ENCODE data around the gene APBA1. TPM values are rescaled to one million over a fixed set of nuclear protein-coding genes. Genes with fewer than 3 reads are reported as not detected.

APBA1 gene
- total and polyA plus RNA-seq, 2 donors (not counting 1 experiment from before 2014, with no cell fraction given) = 0.01 to 0.05 TPM

DNA sequence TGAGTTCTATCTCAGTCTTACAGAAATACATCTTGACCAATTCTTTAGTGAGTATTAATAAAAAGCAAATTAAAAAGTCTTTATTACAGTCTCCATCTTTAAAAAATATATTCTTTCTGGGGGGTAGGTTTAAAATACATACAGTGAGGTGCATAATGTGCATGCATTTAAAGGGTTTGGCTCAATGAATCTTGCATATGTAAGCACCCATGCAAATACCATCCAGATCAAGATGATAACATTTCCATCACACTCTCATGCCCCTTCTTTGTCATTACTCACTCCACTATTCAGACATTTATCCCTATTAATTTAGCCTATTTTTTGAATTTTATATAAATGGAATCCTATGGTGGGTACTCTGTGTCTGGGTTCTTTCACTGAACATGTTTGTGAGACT, 113.0 kb downstream of the APBA1 start:
- Histone ChIP-seq H3K4me2 (replicated peaks; ENCODE audit: low read depth, low read length, poor library complexity, severe bottlenecking) (no peak overlapping the region), H3K27me3 (replicated peaks in 1 of 4; ENCODE audit: control extremely low read depth in 1 of 4, control insufficient read depth in 3 of 4, insufficient read depth in 4 of 4, low read length in 3 of 4) (peaks cover 0 to 3% (median 0%) of the 10 kb centered on the region in 4 experiments), H3K36me3 (replicated peaks in 1 of 2; ENCODE audit: control extremely low read depth in 1 of 2, control insufficient read depth in 1 of 2, extremely low read depth in 1 of 2, insufficient read depth in 2 of 2, low read length in 1 of 2) (no peaks in the 10 kb centered on the region), H3K79me2 (ENCODE audit: control insufficient read depth, insufficient read depth, low read length) (no peaks in the 10 kb centered on the region), H3K27ac (ENCODE audit: low read length in 2 of 2) (no peak overlapping the region), H3K4me3 (ENCODE audit: control extremely low read depth in 1 of 5, extremely low read depth in 1 of 5, insufficient read depth in 1 of 5, low read depth in 2 of 5, low read length in 4 of 5) (no peak overlapping the region), H3K9me3 (ENCODE audit: control extremely low read depth in 1 of 3, control insufficient read depth in 2 of 3, insufficient read depth in 1 of 3, low read length in 2 of 3) (no peaks in the 10 kb centered on the region), H3K4me1 (ENCODE audit: control insufficient read depth in 2 of 2, insufficient read depth in 2 of 2, low read length in 2 of 2) (no peaks in the 10 kb centered on the region), H4K20me1 (ENCODE audit: control insufficient read depth, insufficient read depth, low read length, poor library complexity, severe bottlenecking) (no peaks in the 10 kb centered on the region), H2AFZ (ENCODE audit: insufficient read depth, low read depth, low read length, poor library complexity, severe bottlenecking) (no peak overlapping the region), H3K9ac (ENCODE audit: low read length) (no peak overlapping the region)
- no peak for TF ChIP-seq EZH2 (IDR thresholded peaks at IDR 0.05; ENCODE audit: borderline replicate concordance, insufficient read depth, low read depth, low read length, poor library complexity, severe bottlenecking)
- TF ChIP-seq, protein P1, sequence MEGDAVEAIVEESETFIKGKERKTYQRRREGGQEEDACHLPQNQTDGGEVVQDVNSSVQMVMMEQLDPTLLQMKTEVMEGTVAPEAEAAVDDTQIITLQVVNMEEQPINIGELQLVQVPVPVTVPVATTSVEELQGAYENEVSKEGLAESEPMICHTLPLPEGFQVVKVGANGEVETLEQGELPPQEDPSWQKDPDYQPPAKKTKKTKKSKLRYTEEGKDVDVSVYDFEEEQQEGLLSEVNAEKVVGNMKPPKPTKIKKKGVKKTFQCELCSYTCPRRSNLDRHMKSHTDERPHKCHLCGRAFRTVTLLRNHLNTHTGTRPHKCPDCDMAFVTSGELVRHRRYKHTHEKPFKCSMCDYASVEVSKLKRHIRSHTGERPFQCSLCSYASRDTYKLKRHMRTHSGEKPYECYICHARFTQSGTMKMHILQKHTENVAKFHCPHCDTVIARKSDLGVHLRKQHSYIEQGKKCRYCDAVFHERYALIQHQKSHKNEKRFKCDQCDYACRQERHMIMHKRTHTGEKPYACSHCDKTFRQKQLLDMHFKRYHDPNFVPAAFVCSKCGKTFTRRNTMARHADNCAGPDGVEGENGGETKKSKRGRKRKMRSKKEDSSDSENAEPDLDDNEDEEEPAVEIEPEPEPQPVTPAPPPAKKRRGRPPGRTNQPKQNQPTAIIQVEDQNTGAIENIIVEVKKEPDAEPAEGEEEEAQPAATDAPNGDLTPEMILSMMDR (IDR thresholded peaks at IDR 0.05) = no peak
- ChIA-PET POLR2A (no interaction called here), CTCF (no interaction called here)
- intact Hi-C loops (cut with micrococcal nuclease) = no loop called here
- Mint-ChIP-seq H3K9me3 (ENCODE audit: insufficient read depth) (no peaks in the 10 kb centered on the region), H3K4me1 (no peaks in the 10 kb centered on the region), H3K27ac (no peak overlapping the region), H3K4me3 (no peak overlapping the region), H3K27me3 (peaks cover 8% of the 10 kb centered on the region)
- ATAC-seq (ENCODE audit: low read depth) (no peak), DNase-seq (no peak)

GRCh38 chr9:69556707-69557106, 115.5 kb downstream of the APBA1 start:
- ChIA-PET POLR2A (no interaction called here), CTCF (no interaction called here)
- H3K36me3 ChIP-seq (replicated peaks in 1 of 2; ENCODE audit: control extremely low read depth in 1 of 2, control insufficient read depth in 1 of 2, extremely low read depth in 1 of 2, insufficient read depth in 2 of 2, low read length in 1 of 2) = no peaks in the 10 kb centered on the region
- peaks cover 20% of the 10 kb centered on the region for H3K27me3 Mint-ChIP-seq
- no peak overlapping the region for H3K4me3 ChIP-seq (ENCODE audit: control extremely low read depth in 1 of 5, extremely low read depth in 1 of 5, insufficient read depth in 1 of 5, low read depth in 2 of 5, low read length in 4 of 5)
- H3K4me1 ChIP-seq (ENCODE audit: control insufficient read depth in 2 of 2, insufficient read depth in 2 of 2, low read length in 2 of 2) = no peaks in the 10 kb centered on the region
- intact Hi-C loops (cut with micrococcal nuclease) = no loop called here
- no peak overlapping the region for H3K4me3 Mint-ChIP-seq
- no peaks in the 10 kb centered on the region for H3K9me3 Mint-ChIP-seq (ENCODE audit: insufficient read depth)
- H3K9me3 ChIP-seq (ENCODE audit: control extremely low read depth in 1 of 3, control insufficient read depth in 2 of 3, insufficient read depth in 1 of 3, low read length in 2 of 3) = no peaks in the 10 kb centered on the region
- WGBS (ENCODE audit: insufficient coverage) = 90% methylated on average over 2 of the region's 4 CpGs
- no peak for TF ChIP-seq EZH2 (IDR thresholded peaks at IDR 0.05; ENCODE audit: borderline replicate concordance, insufficient read depth, low read depth, low read length, poor library complexity, severe bottlenecking)
- TF ChIP-seq, protein P1 (IDR thresholded peaks at IDR 0.05) = no peak
- ATAC-seq (ENCODE audit: low read depth) = no peak
- H3K27ac ChIP-seq (ENCODE audit: low read length in 2 of 2) = no peak overlapping the region
- DNase-seq = no peak
- peaks cover 0 to 3% (median 0%) of the 10 kb centered on the region in 4 experiments for H3K27me3 ChIP-seq (replicated peaks in 1 of 4; ENCODE audit: control extremely low read depth in 1 of 4, control insufficient read depth in 3 of 4, insufficient read depth in 4 of 4, low read length in 3 of 4)
- no peak overlapping the region for H3K27ac Mint-ChIP-seq
- no peak overlapping the region for H2AFZ ChIP-seq (ENCODE audit: insufficient read depth, low read depth, low read length, poor library complexity, severe bottlenecking)
- H3K4me1 Mint-ChIP-seq = no peaks in the 10 kb centered on the region
- no peak overlapping the region for H3K9ac ChIP-seq (ENCODE audit: low read length)
- no peaks in the 10 kb centered on the region for H4K20me1 ChIP-seq (ENCODE audit: control insufficient read depth, insufficient read depth, low read length, poor library complexity, severe bottlenecking)
- H3K79me2 ChIP-seq (ENCODE audit: control insufficient read depth, insufficient read depth, low read length) = no peaks in the 10 kb centered on the region
- H3K4me2 ChIP-seq (replicated peaks; ENCODE audit: low read depth, low read length, poor library complexity, severe bottlenecking) = no peak overlapping the region

All from B cell (primary cell).